A673 (cell line): ENCODE results near the gene TP53I11. TPM values are rescaled to one million over a fixed set of nuclear protein-coding genes. Genes with fewer than 3 reads are reported as not detected.

Experiments
- BruUV-seq: library from RNA; stranded (reverse); fragments of 400-500 nt; replicated peaks from 2 replicates; lab custom pipeline; 2021; lab: Mats Ljungman, UMichigan
- CTCF ChIA-PET: fragments of 300-600 bp; sonication (Branson Sonifier 250); formaldehyde crosslinking; loops from one replicate; lab custom pipeline; 2022; ENCODE audit warnings: antibody characterized with exemption; lab: Charles Lee
- POLR2A ChIA-PET: fragments of 300-600 bp; sonication (Branson Sonifier 250); formaldehyde crosslinking; loops from one replicate; lab custom pipeline; 2022; ENCODE audit warnings: antibody characterized with exemption; ENCODE audit not compliant: low non-redundant PET; lab: Charles Lee
- DNase-seq: peaks from one replicate; pipeline ENCODE4 v3.0.0-alpha.2; 2015; ENCODE audit warnings: low spot score
- H3K27ac ChIP-seq: fragments of 200-600 bp; sonication (generic); 2 replicates; pipeline ENCODE4 v1.5.1; 2016; ENCODE audit warnings: mixed run types, low read depth, mild to moderate bottlenecking, mixed read lengths, antibody characterized with exemption, low read length; ENCODE audit not compliant: poor library complexity, severe bottlenecking
- H3K27me3 ChIP-seq: fragments of 200-600 bp; sonication (generic); replicated peaks from 2 replicates; pipeline ENCODE4 v1.6.1; 2017; ENCODE audit warnings: mixed run types, low read depth, mild to moderate bottlenecking, mixed read lengths, antibody characterized with exemption, low read length; ENCODE audit not compliant: insufficient read depth, poor library complexity
- H3K36me3 ChIP-seq: fragments of 200-600 bp; sonication (generic); 2 replicates; pipeline ENCODE4 v1.6.1; 2016; ENCODE audit warnings: mixed run types, mild to moderate bottlenecking, mixed read lengths, antibody characterized with exemption, low read length; ENCODE audit not compliant: insufficient read depth, poor library complexity, severe bottlenecking
- H3K4me1 ChIP-seq: fragments of 200-600 bp; sonication (generic); 2 replicates; pipeline ENCODE4 v1.6.1; 2017; ENCODE audit warnings: mixed run types, mild to moderate bottlenecking, mixed read lengths, antibody characterized with exemption, low read length; ENCODE audit not compliant: insufficient read depth, poor library complexity, severe bottlenecking
- H3K4me3 ChIP-seq: fragments of 200-600 bp; sonication (generic); 2 replicates; pipeline ENCODE4 v1.5.1; 2016; ENCODE audit warnings: low read depth, mixed run types, mild to moderate bottlenecking, mixed read lengths, low read length; ENCODE audit not compliant: poor library complexity, severe bottlenecking
- H3K9me3 ChIP-seq: fragments of 200-600 bp; sonication (generic); 2 replicates; pipeline ENCODE4 v1.6.1; 2016; ENCODE audit warnings: mixed run types, low read depth, mild to moderate bottlenecking, mixed read lengths, antibody characterized with exemption, low read length; ENCODE audit not compliant: poor library complexity, severe bottlenecking
- EZH2 ChIP-seq: fragments of 200-600 bp; sonication (generic); IDR thresholded peaks from 2 replicates; pipeline ENCODE4 v1.6.1; 2017; ENCODE audit warnings: borderline replicate concordance, low read depth, mild to moderate bottlenecking, mixed read lengths, antibody characterized with exemption, low read length; ENCODE audit not compliant: poor library complexity, severe bottlenecking
- intact Hi-C: fragments of 100-400 bp; cut with micrococcal nuclease; formaldehyde crosslinking; loops from one replicate; pipeline ENCODE4 v1.10.0; 2022; ENCODE audit not compliant: unreplicated experiment
- total RNA-seq: library from RNA; stranded (reverse); gene quantifications from 2 replicates; pipeline ENCODE4 v1.2.3, GENCODE V29; 2021
- TF ChIP-seq, protein P1 (sequence below): fragments of 300-800, 200-600 bp; sonication (generic); conservative IDR thresholded peaks from 2 replicates; pipeline ENCODE4 v1.5.1; 2017; ENCODE audit warnings: low read depth, mild to moderate bottlenecking, antibody characterized with exemption, low read length, moderate library complexity, mixed read lengths

The TP53I11 gene
- total RNA-seq, 1 experiment from 2014 or later, result 52.0 TPM

DNA sequence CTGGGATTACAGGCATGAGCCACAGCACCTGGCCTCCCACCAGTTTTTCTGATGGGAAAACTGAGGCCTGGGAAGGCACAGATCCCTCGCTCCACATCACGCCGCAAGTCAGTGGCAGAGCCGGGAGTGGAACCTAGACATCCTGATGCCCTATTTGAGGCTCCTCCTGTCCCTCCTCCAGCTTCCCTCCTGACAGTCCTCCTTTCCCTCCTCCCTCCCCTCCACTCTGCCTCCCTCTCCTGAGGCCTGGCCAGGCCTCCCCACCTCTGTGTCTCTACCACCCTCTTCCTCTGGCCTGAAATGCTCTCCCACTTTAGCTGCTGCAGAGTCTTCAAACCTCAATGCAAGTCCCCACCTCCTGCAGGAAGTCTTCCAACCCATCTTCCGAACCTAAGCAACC, 13.3 kb upstream of the TP53I11 start:
- DNase-seq, result no peak
- H3K36me3 ChIP-seq, result no peaks in the 10 kb centered on the region
- ChIA-PET POLR2A (no interaction called here), CTCF (interaction anchor here (0.8 kb wide), 1 partner anchor 28 kb away, joined by 3 read pairs; no protein-coding TSS in a partner anchor)
- no peaks in the 10 kb centered on the region for H3K27me3 ChIP-seq
- BruUV-seq, result no TSS peak
- H3K4me1 ChIP-seq, result peaks cover 7% of the 10 kb centered on the region
- no peak overlapping the region for H3K4me3 ChIP-seq
- no peaks in the 10 kb centered on the region for H3K9me3 ChIP-seq
- H3K27ac ChIP-seq, result no peak overlapping the region
- intact Hi-C loops, result no loop called here
- no peak for TF ChIP-seq EZH2
- TF ChIP-seq, protein P1, sequence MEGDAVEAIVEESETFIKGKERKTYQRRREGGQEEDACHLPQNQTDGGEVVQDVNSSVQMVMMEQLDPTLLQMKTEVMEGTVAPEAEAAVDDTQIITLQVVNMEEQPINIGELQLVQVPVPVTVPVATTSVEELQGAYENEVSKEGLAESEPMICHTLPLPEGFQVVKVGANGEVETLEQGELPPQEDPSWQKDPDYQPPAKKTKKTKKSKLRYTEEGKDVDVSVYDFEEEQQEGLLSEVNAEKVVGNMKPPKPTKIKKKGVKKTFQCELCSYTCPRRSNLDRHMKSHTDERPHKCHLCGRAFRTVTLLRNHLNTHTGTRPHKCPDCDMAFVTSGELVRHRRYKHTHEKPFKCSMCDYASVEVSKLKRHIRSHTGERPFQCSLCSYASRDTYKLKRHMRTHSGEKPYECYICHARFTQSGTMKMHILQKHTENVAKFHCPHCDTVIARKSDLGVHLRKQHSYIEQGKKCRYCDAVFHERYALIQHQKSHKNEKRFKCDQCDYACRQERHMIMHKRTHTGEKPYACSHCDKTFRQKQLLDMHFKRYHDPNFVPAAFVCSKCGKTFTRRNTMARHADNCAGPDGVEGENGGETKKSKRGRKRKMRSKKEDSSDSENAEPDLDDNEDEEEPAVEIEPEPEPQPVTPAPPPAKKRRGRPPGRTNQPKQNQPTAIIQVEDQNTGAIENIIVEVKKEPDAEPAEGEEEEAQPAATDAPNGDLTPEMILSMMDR, result no peak

- POLR2A ChIA-PET, result no interaction called here
- DNase-seq, result no peak
- no peak for TF ChIP-seq EZH2
- TF ChIP-seq, protein P1, result no peak
- intact Hi-C loops, result no loop called here
- Histone ChIP-seq H3K4me3 (no peak overlapping the region), H3K27me3 (no peaks in the 10 kb centered on the region), H3K4me1 (peaks cover 7% of the 10 kb centered on the region), H3K9me3 (no peaks in the 10 kb centered on the region), H3K27ac (no peak overlapping the region), H3K36me3 (no peaks in the 10 kb centered on the region)
- BruUV-seq, result no TSS peak
- CTCF ChIA-PET, result no interaction called here
These were observed 12.5 kb upstream of the TP53I11 start for GRCh38 chr11:44963136-44963535.

GRCh38 chr11:44962464-44962863, 11.8 kb upstream of the TP53I11 start:
- ChIA-PET POLR2A (no interaction called here), CTCF (no interaction called here)
- DNase-seq, result no peak
- Histone ChIP-seq H3K27ac (no peak overlapping the region), H3K4me1 (peaks cover 8% of the 10 kb centered on the region), H3K4me3 (no peak overlapping the region), H3K27me3 (no peaks in the 10 kb centered on the region), H3K9me3 (no peaks in the 10 kb centered on the region), H3K36me3 (no peaks in the 10 kb centered on the region)
- BruUV-seq, result no TSS peak
- intact Hi-C loops, result no loop called here
- TF ChIP-seq, protein P1, result no peak
- TF ChIP-seq EZH2, result no peak
